H1 (cell line): ENCODE data around the gene TOM1L2. TPM values are rescaled to one million over a fixed set of nuclear protein-coding genes. Genes with fewer than 3 reads are reported as not detected.

Experiments used
- KDM4A ChIP-seq: IDR thresholded peaks from one replicate; pipeline ENCODE4 v1.7.1; 2012; ENCODE audit warnings: low read depth, mild to moderate bottlenecking, moderate library complexity, low read length, inconsistent platforms; ENCODE audit not compliant: severe bottlenecking
- polyA plus RNA-seq, 7 experiments: library from polyadenylated mRNA; depleted of rRNA in 3 of 7; stranded (reverse) in 5 of 7; unstranded in 2 of 7; fragments of >200 nt in 5 of 7; fragments of 200-250 nt in 2 of 7; gene quantifications; 1 replicate in 5 of 7; 2 replicates in 1 of 7; 4 replicates in 1 of 7; pipeline versions ENCODE4 v1.2.1 to v1.2.3, GENCODE V29; 2011 to 2013; ENCODE audit warnings: missing spikeins in 2 of 7, mixed read lengths in 2 of 7
- total RNA-seq: library from RNA; stranded (reverse); fragmentation: NEBNext Ultra II Directional; extraction: Animal tissue kit (Norgen Biotek cat#: 25700); gene quantifications from 2 replicates; pipeline ENCODE4 v1.2.1, GENCODE V29; 2021

TOM1L2 gene
- total and polyA plus RNA-seq, 2 of the 8 experiments (the other 6 are each of a cell fraction or from before 2014, with no cell fraction given), result 2.0 to 3.4 TPM

- TF ChIP-seq KDM4A, result no peak
- TF ChIP-seq, all 59 proteins: peak for 0
Observed at GRCh38 chr17:17947966-17948365, 24.2 kb downstream of the TOM1L2 start (continued).
